SW480 (cell line): ENCODE results near the gene EGFR.
A peak's percentile ranks its signal among the peaks of the same experiment; 100 is the strongest.

Source experiments
- DNase-seq: peaks from one replicate; pipeline ENCODE4 v3.0.0-alpha.2; 2016; ENCODE audit warnings: low spot score

EGFR gene

DNA sequence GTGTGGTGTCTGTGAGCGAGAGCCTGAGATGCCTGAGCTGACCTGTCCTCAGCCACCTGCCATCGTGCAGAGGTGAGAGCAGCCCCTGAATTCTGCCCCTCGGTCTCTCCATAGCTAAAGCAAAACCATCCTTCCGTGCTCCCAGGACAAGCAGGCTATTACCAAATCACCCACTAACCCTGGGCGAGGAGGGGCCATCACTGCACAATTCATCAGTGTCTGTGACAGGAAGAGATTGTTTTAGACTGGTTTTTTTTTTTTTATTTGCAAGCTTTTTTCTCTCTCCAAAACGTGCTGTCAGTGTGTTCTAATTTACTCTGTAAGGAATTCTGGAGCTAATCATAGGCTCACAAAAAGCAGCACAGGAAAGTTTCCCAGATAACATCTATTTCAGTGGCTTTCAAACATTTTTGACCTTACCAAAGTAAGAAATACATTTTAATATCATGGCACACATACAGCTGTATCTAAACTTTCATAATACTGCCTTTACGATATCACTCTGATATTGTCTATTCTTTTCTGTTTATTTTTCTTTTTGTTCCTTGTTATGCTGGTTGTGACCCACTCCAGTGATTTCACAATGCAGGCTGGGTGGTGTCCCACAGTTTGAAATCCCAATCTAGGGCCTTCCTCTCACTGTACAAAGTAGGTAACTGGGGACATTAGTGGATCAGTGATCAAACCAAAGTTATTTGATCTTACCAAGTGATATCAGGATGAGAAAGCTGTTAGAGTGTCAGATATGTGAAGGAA lies 62.8 kb downstream of the EGFR start:
- DNase-seq, result no peak

DNA sequence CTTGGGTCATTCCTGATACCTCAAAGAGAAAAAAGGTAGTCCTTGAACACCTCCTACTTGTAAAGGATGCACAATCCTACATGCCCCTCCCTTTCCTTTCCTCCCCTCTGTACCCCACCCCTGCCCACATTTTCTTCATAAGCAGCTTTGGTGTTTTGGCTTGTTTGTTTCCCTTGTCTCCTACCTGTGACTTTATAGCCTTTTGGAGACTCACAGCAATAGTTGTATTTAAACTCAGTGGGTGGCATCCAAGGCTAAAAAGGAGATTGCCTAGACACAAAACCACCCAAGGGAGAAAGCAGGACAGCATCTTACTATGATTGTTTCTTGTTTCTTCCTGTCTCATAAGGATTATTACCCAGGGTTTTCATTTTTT lies 63.4 kb downstream of the EGFR start:
- DNase-seq, result no peak

DNA sequence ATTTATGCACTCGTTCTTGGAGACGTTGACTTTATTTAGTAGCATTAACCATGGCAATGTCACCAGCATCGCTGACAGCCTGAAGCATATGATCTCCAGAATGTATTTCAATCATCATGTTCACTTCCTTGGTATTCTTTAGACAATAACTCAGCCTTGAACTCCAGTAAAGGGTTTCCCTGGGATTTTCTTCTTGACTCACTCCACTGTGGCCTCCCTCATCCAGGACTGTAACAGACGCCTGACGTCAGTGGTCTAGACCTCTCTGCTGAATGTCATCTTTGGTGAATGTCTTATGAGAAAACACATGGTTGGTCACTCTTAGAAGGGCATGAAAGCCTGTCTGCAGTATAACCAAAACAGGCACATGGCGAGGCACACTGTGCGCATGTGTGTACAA lies 64.4 kb downstream of the EGFR start:
- no peak for DNase-seq

DNA sequence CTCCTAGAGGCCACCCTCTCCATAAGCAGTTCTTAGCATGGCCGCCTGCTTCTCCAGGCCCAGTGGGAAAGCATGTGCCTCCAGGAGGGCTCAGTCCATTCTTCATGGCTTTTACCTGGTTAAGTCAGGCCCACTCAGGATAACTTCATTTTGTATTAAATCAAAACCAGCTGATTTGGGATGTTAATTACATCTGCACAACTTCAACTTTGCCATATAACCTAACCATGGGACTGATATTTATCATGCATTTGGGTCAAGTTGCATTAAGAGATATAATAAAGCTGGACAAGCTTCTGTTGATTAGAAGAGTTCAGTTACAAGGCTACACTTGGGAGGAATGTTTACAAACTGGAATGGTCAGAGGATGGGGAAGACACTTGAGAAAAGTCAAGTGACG lies 65.5 kb downstream of the EGFR start:
- no peak for DNase-seq

DNA sequence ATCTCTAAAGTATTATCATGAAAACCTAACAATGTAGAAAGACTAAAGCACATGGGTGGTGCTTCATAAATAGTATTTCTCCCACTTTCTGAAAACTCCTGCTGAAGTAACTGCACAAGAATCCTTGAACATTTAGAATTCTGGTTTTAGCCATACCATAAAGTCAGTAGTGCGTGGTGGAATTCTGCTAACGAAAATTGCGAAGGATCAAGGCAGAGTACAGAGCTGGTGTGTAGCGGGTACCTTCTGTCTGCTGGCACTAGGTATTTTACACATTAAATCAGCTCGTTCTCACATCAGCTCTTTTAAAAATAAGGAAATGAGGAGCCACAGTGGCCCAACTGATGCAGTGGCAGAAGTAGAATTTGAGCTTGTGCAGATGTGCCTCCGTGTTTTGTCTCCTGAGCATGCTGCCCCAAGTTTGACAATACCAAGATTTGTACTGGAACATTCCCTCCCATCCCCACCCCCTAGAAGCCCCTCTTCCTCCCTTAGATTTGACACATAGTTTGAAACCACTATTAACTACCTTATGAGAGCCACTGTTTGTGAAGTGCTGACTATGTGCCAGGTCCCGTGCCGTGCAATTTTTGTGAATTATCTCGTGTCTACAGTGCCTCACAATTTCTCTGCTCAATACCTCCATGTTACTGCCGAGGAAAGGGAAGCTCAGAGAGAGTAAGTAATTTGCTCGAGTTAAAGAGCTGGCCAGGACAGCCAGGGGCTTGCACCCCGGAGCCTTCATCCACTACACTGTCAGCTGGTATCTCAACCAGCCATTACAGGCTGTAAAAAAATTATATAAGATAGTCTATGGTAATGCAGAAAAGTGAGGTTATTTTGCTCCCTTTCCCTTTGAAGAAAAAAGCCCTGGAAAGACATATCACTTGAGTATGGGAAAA lies 66.9 kb downstream of the EGFR start:
- DNase-seq, result no peak

DNA sequence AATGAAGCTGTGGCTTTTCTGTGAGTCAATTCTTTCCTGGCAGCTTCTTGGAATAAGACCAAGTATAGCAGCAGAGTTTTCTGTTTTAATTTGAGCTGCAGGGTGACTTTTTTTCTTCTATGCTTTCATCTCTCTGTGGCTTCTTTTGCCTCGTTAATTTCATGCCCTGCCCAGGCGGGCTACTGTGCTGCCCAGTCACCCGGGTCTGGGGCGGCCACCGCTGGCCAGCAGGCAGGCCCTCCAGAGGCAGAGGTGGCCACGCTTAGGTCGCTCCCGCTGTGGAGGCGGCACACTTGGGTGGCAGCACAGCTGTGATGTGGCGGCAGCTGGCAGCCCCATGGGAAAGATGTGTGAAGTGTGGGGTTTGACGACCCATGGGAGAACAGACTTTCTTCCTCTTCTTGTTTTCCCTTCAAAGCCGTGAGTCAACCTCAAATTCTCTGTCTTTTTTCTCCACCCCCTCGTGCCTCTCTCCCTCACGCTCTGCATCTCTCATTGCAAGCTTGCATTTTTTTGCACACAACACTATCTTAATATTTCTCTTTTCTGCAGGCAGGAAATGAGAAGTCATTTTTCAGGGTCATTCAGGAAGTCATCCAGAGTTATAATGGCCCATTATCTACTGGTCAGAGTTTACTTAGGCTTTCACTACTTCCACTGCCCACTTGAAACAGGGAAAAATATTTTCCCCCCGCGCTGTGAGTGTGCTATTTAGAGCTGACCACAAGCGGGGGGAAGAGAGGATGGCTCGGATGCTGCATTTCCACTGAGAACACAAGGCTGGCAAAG lies 67.8 kb downstream of the EGFR start:
- DNase-seq, result peak; percentile 92

DNA sequence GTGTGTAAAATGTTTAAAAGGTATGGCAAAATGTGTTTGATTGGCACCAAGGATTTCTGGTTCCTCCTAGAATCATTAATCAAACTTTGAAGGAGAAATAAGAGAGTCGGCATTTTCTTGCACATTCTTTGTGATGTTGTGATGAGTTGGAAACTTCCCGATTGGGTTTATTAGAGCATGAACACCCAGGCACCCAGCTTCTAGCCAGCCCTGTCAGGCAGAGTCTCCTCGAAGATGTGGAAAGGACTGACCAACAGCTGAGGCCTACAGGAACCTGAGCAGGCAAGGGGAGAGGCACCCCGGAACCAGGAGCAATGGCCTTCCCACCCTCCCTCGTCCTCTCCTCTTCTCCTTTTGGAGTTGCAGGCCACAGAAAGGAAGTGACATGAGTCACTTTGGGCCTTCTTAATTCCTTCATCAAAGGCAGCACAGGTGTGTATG lies 68.7 kb downstream of the EGFR start:
- peak; percentile 85 for DNase-seq

DNA sequence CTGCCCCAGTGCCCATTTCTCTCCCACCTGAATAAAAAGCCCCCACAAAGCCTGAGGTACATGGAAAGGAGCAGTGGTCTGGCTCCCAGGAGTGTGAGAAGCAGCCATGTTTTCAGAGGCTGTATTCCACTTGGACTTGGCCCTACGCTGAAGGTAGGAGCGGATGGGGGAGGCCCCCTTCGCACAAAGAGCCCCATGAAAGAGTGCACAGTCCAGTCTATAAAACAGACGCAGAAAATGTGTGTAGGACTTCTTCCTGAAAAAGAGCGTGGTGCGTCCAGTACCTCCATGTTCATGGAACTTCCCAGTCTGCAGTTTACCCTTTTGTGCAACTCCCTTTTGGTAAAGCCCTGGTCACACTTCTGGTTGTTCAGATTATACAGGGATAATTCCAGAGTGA lies 69.3 kb downstream of the EGFR start:
- no peak for DNase-seq

DNA sequence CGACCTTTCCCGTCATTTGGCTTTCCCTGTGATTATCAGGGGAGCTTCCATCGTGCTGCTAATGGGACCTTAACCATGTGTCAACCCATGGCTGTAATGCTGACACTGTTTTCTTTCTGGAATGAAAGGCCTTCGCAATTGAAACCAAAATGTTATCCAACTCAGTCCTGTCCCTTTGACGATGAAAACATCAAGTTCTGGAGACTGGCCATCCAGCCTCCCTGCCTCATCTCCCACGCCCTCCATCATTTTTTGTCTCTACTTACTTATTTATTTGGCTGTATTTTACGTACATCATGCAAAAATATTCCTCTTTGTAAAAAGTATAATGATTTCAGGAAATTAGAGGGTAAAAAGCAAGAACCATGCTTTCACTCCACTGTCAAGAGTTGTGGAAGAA lies 69.8 kb downstream of the EGFR start:
- no peak for DNase-seq

DNA sequence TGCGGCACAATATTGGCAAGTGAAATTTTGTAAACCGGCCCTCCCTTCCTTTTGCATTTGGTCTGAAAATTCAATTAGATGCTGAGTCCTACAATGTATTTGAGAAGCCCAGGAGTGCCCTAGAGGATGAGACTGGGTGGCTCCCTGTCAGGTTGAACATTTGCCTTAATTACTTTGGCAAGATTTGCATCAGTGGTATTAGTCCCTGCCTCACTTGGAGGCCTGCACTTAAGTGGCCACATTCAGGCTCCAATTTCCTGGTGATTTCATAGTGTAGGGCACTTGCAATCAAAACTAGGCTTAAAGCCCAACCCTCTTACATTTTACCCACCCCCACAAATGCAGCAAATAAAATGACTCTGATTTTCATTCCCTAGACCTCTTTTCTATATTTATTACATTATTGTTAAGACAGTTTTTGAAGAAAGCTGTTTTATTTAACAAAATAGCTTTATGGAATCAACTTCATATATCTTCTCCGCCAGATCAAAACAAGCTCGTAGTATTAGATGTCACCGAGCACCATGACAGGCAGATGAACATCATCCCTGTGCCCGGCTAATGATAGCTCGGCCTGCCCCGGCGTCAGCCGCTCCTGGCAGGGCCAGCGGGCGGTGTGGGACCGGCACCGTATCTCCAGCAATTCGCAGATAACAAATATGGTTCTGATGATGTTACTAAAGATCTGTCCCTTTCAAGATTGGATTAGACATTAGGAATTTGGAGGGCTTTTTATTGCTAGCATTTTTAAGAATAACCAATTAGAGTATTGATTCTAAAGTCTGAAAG lies 73.6 kb downstream of the EGFR start:
- DNase-seq, result no peak

DNA sequence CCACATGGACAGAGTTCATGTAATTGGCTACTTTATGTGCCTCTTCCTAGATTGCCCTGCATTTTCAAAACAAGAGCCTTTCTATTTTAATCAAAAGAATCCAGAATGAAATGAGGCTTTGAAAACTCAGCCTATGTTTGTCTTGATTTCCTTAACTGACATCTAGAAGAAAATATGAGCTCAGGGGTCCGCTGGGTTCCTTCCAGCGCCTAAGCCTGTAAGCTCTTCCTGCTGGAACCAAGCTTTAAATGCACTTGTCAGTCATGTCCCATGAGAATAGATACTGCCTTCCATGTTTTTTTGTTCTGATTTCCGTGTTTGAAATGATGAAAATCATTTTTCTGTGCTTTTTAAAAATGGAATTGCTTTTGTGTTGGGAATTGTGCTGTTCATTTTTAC lies 74.2 kb downstream of the EGFR start:
- no peak for DNase-seq

DNA sequence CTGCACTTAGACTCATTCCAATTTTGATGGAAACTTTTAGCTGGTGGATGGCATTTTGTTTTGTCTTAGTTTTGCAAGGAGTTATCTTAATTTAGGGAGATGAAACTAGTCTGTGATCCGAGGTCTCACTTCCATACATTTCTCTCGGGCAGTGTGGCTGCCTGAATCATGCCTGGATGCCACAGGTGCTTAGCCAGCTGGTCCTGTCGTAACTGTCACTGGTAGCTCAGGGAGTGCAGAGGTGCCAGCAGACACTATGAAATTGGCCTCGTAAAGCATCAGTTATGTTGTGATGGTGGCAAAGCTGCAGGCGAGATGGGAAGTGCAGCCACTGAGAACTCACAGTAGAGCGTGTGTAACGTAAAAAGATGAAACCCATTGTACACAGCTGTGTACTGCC lies 74.9 kb downstream of the EGFR start:
- no peak for DNase-seq

DNA sequence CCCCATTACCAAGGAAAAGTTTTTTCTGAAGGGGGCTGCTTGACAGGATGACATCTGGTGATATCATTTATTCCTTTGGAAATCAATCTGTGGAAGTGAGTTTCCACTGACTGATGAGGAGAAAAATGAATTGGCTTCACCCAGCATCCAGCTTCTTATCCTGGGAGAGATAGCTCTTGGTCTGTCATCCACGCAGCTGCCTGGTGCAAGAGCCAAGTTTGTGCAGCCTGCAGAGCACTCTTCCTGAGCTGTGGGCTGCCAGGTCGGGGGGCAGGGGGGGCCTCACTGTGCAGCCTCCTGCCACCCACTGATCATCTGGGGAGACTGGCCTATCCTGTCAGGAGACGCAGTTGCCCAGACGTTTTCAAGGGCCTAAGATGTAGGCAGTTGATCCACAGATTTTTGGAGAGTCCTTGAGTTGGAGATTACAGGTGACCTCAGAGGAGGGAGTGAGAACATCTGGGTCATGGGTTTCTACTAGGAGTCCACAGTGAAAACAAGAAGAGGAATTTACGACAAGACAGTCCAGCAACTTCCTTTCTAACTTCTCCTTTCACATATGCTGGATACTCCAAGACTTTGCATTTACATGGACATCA lies 75.4 kb downstream of the EGFR start:
- DNase-seq, result no peak

DNA sequence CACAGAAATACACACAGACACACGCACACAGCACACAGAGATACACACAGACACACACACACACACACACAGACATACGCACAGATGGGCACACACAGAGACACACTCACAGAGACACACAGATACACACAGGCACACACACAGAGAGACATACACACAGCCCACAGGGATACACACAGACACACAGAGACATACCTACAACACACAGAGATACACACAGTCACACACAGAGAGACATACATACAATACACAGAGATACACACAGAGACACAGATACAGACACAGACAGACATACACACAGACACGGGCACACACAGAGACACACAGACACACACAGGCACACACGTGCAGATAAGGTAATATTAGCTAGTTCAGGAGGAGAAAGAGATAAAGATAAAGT lies 76.9 kb downstream of the EGFR start:
- DNase-seq, result no peak

DNA sequence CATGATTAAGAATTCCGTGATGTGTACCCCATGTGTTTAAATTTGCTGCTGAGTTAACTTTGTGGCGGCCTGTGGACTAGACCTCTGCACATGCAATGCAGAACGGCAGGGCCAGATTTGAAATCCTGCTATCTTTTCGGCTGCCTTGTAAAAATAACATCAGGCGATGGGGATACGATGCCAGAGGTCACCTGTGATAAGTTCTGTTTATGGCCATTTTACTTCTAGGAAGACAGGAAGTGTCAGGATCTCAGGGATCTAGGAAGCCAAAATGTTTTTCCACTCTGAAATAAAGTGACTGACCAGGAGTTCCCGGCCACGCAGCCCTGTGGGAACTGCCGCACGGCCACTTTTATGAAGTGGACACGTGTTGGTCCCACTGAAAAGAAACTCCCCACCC lies 77.5 kb downstream of the EGFR start:
- no peak for DNase-seq

DNA sequence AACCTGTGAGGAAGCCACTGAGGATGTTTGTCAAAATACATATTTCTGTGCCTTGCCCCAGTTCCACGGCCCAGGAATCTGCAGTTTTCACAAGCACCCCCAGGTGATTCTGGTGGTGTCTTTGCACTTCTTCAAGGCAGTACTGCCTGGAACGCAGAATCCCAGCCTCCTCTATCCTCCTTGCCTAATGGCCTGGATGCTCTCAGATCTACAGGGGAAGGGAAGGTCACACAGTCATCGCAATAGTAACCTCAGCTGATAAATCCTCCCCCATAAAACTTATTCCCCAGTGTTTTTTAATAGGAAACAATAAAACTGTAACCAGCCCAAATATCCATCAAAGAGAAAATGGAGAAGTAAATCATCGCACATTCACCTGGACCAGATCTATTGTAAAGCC lies 78.3 kb downstream of the EGFR start:
- DNase-seq, result no peak

DNA sequence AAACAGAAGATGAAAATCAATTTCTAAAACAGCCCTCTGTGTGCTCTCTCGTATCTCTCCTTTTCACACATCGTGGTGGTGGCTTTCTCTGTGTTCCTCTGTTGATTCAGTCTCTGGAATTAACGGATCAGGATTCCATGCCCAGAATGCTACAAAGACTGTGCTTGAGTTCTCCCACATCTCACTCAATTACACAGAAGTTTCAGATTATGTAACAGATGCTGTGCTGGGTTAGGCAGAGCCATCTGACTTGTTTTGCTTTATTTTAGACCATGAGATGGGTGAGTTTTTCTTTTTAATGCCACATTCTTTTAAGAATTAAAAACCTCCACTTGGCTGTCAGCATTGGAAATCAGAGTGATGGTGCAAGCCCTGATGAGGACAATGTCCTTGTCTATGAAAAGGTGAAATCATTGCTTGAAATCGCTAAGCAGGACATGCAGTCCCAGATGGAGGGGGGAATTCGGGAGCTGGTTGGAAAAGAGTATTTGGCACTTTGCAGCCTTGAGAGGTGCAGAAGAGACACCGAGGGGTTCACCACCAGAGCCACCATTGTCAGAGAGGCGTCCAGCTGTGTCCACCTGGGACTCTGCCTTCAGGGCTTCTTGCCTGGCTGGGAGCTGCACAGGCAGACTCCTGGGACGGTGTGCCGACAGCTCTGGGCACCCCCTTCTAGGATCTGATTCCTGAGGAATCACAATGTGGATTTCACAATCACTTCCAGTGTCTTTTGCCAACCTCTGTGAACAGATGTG lies 80.4 kb downstream of the EGFR start:
- no peak for DNase-seq

DNA sequence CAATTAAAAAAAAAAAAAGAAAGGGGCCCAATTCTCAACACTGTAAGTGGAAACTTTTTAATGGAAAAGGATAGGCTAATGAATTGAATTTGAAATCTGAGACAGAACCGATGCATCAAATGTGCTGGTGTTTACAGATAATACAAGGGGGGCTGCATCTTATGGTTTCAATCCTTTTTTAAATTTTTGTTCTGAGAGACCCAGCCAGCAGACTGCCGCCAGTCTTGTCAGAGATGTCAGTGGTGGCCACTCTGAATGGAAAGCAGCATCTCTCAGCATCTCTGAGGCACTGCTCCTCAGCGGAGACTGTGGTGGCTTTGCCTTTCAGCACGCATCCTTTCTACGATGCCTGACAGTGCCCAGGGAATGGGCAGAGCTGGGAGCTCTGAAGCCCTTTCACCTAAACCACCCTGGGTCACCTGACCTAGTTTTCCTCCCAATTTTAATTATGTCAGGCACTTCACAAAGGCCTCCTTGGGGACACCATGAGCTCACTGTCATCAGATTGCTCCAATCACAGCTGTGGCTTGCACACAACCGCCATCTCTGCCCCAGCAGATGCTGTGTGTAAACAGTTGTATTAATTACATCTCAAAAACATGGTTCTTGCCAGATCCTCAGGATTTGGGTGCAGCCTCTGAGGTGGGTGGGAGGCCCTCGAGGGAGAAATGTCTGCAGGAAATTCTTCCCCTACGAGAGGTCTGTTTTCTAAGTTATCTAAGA lies 81.2 kb downstream of the EGFR start:
- DNase-seq, result no peak

DNA sequence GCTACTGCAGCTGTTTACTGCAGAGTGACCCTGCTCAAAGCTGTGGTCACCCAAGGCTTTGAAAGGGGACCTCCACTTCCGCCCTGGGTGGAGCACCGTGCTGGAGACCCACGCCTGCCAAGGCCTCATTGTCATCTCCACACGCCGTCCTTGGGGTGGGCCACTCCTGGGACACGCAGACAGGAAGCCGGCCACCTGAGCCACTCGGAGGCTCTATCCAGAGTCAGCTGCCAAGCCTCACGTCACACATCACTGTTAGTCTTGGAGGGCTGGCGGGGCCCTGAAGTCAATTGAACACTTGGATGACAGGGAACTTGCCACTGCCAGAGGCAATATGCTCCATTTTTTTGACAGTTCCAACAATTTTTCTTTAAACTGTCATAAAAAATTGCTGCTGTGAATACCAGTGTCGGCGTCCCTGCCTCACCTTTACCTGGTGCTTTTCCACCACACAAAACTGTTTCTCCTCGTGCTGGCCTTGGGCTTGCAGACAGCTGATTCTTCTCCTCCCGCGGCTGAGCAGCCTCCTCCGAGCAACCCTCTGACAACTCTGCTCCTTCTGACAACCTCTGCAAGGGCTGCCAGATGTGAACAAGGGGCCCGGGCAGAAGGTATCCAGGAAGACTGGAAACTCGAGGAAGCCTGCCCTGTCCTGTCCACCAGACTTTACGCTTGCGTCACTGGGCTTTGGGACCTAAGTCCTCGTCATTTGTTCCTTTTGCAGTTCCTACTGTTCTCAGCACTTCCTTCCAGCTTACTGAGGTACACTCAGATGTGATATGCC lies 81.9 kb downstream of the EGFR start:
- DNase-seq, result no peak
